ENCODE data around the gene ANTXR2. TPM values are rescaled to one million over a fixed set of nuclear protein-coding genes. Genes with fewer than 3 reads are reported as not detected.

Gene ANTXR2
- total and polyA plus RNA-seq, 2 of the 8 experiments (the other 6 are each of a cell fraction or from before 2014, with no cell fraction given): 1.1 to 7.5 TPM

- TF ChIP-seq HDAC6 (IDR thresholded peaks at IDR 0.05; ENCODE audit: low read depth, low read length) (no peak), GABPA (IDR thresholded peaks at IDR 0.05; ENCODE audit: borderline replicate concordance, insufficient read depth, low read length) (no peak)
Measured at GRCh38 chr4:80101792-80102116, 28.7 kb upstream of the ANTXR2 start (continued).

All from H1 (cell line).